Common myeloid progenitor, CD34-positive (primary cell): ENCODE data around the gene KIN.

Experiments
- CTCF ChIA-PET: fragments of 350-600 bp; sonication (Branson Sonifier 250); formaldehyde crosslinking; loops from one replicate; lab custom pipeline; 2021; ENCODE audit warnings: antibody characterized with exemption; lab: Charles Lee
- POLR2A ChIA-PET: fragments of 350-600 bp; sonication (Branson Sonifier 250); formaldehyde crosslinking; loops from one replicate; lab custom pipeline; 2021; ENCODE audit warnings: antibody characterized with exemption; lab: Charles Lee
- DNase-seq, 3 donors: peaks; one replicate each; pipeline versions ENCODE4 v3.0.0 to v3.0.0-alpha.2; 2013
- H3K27ac ChIP-seq, 2 experiments: 1 replicate in 1 of 2; 2 replicates in 1 of 2; pipeline ENCODE4 v1.7.0; 2013; ENCODE audit warnings: inconsistent platforms in 2 of 2, low read length in 2 of 2, mild to moderate bottlenecking in 2 of 2, low read depth in 1 of 2, moderate library complexity in 1 of 2; ENCODE audit not compliant: severe bottlenecking in 2 of 2, insufficient read depth in 1 of 2, poor library complexity in 1 of 2
- H3K27me3 ChIP-seq, 5 experiments: replicated peaks in 2 of 5; 1 replicate in 3 of 5; 2 replicates in 2 of 5; pipeline versions ENCODE4 v1.6.1 to v1.7.0; 2013; ENCODE audit warnings: low read length in 4 of 5, mild to moderate bottlenecking in 2 of 5, moderate library complexity in 2 of 5, inconsistent platforms in 1 of 5; ENCODE audit not compliant: insufficient read depth in 5 of 5, control insufficient read depth in 4 of 5
- H3K36me3 ChIP-seq, 4 experiments: 1 replicate in 2 of 4; 2 replicates in 2 of 4; pipeline versions ENCODE4 v1.6.1 to v1.7.0; 2013; ENCODE audit warnings: low read length in 3 of 4, control low read depth in 1 of 4, mild to moderate bottlenecking in 1 of 4; ENCODE audit not compliant: control insufficient read depth in 4 of 4, insufficient read depth in 4 of 4
- H3K4me1 ChIP-seq, 4 experiments: 1 replicate in 3 of 4; 2 replicates in 1 of 4; pipeline versions ENCODE4 v1.6.1 to v1.7.1; 2013; ENCODE audit warnings: low read length in 3 of 4, mild to moderate bottlenecking in 3 of 4, control low read depth in 1 of 4, inconsistent platforms in 1 of 4, moderate library complexity in 1 of 4; ENCODE audit not compliant: control insufficient read depth in 4 of 4, insufficient read depth in 4 of 4; ENCODE audit errors: control extremely low read depth in 1 of 4
- H3K4me3 ChIP-seq, 7 experiments: 1 replicate in 4 of 7; 2 replicates in 3 of 7; pipeline versions ENCODE4 v1.5.1 to v1.7.0; 2013; ENCODE audit warnings: mild to moderate bottlenecking in 7 of 7, low read length in 6 of 7, moderate library complexity in 6 of 7, inconsistent platforms in 2 of 7, low read depth in 2 of 7, control low read depth in 1 of 7; ENCODE audit not compliant: insufficient read depth in 4 of 7, control insufficient read depth in 1 of 7; ENCODE audit errors: extremely low read depth in 1 of 7
- H3K9me3 ChIP-seq, 5 experiments: 1 replicate in 4 of 5; 2 replicates in 1 of 5; pipeline versions ENCODE4 v1.6.1 to v1.7.1; 2013; ENCODE audit warnings: low read length in 4 of 5, mild to moderate bottlenecking in 2 of 5, inconsistent platforms in 1 of 5, low read depth in 1 of 5, moderate library complexity in 1 of 5; ENCODE audit not compliant: control insufficient read depth in 4 of 5, insufficient read depth in 2 of 5; ENCODE audit errors: control extremely low read depth in 1 of 5
- WGBS: methylation state at CpG from one replicate; pipeline ENCODE4 v1.1.5; 2013; ENCODE audit not compliant: insufficient coverage; 5-methylcytosine and 5-hydroxymethylcytosine counted together

KIN gene

DNA sequence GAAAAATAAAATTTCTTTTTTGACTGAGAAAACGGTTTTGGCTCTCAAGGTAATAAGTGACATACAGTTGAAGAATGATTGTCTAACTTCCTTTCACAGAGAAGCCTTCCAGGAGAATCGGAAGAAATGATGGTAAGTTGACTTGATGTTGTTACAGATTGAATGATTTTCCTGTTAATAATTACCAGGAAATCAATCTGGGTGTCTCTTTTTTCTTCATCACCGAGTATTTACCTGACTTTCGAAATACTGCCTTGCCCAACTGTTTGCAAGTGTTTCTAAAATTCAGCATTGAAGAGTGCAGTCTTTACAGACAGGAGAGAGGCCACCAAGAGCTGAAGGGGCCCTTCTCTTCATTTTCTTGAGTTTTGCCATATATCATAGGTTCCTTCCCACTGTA is 80.7 kb downstream of the KIN start:
- DNase-seq, result no peak
- H3K9me3 ChIP-seq, result peaks cover 0 to 3% (median 0%) of the 10 kb centered on the region in 5 experiments
- no peaks in the 10 kb centered on the region for H3K4me1 ChIP-seq
- WGBS, result 89% methylated on average over 4 of the region's 4 CpGs
- ChIA-PET CTCF (interaction anchor here (1.2 kb wide), 1 partner anchor 20 kb away, joined by 5 read pairs; no protein-coding TSS in a partner anchor), POLR2A (no interaction called here)
- H3K27ac ChIP-seq, result no peak overlapping the region
- H3K36me3 ChIP-seq, result no peaks in the 10 kb centered on the region
- peaks cover 0 to 25% (median 5%) of the 10 kb centered on the region in 5 experiments for H3K27me3 ChIP-seq
- no peak overlapping the region for H3K4me3 ChIP-seq

DNA sequence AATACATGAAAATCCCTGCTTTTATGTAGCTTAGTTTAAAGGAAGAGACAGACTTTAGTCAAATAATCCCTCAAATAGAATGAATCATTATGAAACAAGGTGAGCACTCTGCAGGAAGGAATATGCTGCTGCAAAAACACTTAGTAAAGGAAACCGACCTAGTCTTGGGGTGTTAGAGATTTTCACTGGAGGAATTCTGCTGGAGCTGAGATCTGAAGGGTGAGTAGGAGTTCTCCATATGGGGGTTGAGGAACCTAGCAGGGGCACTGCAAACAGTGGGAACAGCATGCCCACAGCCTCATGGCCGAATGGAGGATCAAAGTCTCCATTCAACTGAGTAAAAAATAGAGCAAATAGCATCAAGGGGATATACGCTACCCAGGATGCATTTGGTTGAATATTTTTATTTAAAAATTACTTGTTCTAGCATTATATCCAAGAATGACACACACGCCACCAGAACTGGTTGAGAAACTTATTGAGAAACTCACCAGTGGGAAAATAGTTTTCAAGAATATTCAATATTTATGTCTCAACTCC is 81.2 kb downstream of the KIN start:
- no peak for DNase-seq
- Histone ChIP-seq H3K4me1 (no peaks in the 10 kb centered on the region), H3K9me3 (peaks cover 0 to 3% (median 0%) of the 10 kb centered on the region in 5 experiments), H3K36me3 (no peaks in the 10 kb centered on the region), H3K27me3 (peaks cover 0 to 28% (median 6%) of the 10 kb centered on the region in 5 experiments), H3K4me3 (no peak overlapping the region), H3K27ac (no peak overlapping the region)
- 82% methylated on average over 1 of the region's 4 CpGs for WGBS
- CTCF ChIA-PET, result no interaction called here
- POLR2A ChIA-PET, result interaction anchor here (0.6 kb wide), 1 partner anchor 996 kb away, joined by 4 read pairs; no protein-coding TSS in a partner anchor

DNA sequence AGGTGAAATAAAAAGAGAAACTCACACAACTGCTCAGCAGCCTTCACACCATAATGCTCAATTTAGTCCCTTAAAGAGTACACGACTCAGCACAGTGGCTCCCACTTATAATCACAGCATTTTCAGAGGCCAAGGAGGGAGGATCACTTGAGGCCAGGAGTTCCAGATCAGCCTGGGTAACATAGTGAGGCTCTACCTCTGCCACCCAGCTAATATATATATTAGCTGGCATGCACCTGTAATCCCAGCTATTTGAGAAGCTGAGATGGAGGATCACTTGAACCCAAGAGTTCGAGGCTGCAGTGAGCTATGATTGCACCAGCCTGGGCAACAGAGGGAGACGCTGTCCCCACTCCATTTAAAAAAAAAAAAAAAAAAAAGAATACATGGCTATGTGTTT is 82.5 kb downstream of the KIN start:
- Histone ChIP-seq H3K4me3 (no peak overlapping the region), H3K36me3 (no peaks in the 10 kb centered on the region), H3K27ac (no peak overlapping the region), H3K9me3 (no peaks in the 10 kb centered on the region), H3K4me1 (no peaks in the 10 kb centered on the region), H3K27me3 (peaks cover 0 to 30% (median 6%) of the 10 kb centered on the region in 5 experiments)
- DNase-seq, result no peak
- WGBS, result 100% methylated on average over 1 of the region's 3 CpGs
- ChIA-PET CTCF (no interaction called here), POLR2A (no interaction called here)

DNA sequence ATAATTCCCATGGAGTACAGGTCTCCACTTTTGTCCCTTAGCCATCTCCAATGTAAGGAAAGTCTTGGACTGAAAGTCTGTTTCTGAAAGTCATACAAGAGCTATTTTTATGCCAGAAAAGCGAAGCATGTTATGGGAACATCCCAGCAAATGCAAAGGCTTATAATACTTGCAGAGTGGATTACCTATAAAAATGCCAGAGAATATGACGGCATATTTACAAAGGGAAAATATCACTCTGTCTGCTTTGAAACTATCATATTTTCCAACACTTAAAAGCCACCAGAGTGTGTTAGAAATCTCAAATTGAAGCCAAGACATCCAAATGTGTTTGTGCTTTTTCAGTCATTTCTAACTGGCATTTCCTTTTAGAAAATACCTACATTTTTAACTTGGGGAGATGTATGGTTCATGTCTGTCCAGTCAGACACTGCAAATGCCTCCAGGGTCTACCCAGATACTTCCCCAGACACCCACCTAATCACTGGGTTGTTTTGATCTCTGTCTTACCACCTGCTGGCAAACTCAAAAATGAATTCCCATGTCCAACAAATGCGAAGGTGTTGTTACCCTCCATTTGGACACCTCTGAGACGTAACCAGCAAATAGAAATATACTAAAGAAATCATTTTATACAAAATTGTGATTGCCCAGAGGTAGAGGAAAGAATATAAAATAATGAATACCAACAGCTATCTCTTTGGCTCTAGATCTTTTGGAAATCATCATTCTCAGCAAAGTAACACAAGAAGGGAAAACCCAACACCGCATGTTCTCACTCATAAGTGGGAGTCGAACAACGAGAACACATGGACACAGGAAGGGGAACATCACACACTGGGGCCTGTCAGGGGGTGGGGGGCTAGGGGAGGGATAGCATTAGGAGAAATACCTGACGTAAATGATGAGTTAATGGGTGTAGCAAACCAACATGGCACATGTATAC is 83.4 kb downstream of the KIN start:
- peaks cover 0 to 30% (median 6%) of the 10 kb centered on the region in 5 experiments for H3K27me3 ChIP-seq
- ChIA-PET POLR2A (no interaction called here), CTCF (interaction anchor here (1.1 to 1.6 kb wide), 2 partner anchors 10 to 17 kb away, joined by 3 read pairs; no protein-coding TSS in a partner anchor)
- no peak overlapping the region for H3K27ac ChIP-seq
- no peaks in the 10 kb centered on the region for H3K4me1 ChIP-seq
- no peaks in the 10 kb centered on the region for H3K36me3 ChIP-seq
- no peaks in the 10 kb centered on the region for H3K9me3 ChIP-seq
- DNase-seq, result no peak
- no peak overlapping the region for H3K4me3 ChIP-seq
- 100% methylated on average over 2 of the region's 8 CpGs for WGBS

DNA sequence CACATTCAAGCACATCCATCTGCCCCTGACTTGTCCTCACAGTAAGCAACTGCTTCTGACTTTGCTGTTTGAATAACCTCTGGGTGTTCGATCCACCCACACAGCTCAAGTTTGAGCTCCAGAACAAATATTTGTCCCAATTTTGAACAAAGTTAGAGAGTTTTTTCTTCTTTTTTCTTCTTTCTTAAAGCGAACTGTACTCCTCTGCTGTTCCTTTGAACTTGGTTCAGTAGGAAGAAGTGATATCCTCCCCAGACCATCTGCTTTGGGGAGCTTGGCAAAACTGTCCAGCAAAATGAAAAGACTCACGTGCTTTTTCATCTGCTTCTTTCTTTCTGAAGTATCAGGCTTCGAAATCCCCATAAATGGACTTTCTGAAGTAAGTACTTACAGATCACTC is 84.7 kb downstream of the KIN start, which contains the start of gene ITIH2:
Gene ITIH2, plus strand, starts transcription at position 177 of the 400 bp plus-strand sequence. Its CDS starts 119 bp downstream, at position 296.
- ChIA-PET CTCF (interaction anchor here (1.1 to 1.6 kb wide), 2 partner anchors 11 to 18 kb away, joined by 3 read pairs; no protein-coding TSS in a partner anchor), POLR2A (no interaction called here)
- WGBS, result 97% methylated on average over 4 of the region's 4 CpGs
- no peaks in the 10 kb centered on the region for H3K4me1 ChIP-seq
- no peaks in the 10 kb centered on the region for H3K9me3 ChIP-seq
- no peak within 1 kb of the TSS for H3K4me3 ChIP-seq
- peaks cover 0 to 30% (median 6%) of the 10 kb centered on the region in 5 experiments for H3K27me3 ChIP-seq
- no peak for DNase-seq
- H3K36me3 ChIP-seq, result no peaks in the 10 kb centered on the region
- no peak within 1 kb of the TSS for H3K27ac ChIP-seq

DNA sequence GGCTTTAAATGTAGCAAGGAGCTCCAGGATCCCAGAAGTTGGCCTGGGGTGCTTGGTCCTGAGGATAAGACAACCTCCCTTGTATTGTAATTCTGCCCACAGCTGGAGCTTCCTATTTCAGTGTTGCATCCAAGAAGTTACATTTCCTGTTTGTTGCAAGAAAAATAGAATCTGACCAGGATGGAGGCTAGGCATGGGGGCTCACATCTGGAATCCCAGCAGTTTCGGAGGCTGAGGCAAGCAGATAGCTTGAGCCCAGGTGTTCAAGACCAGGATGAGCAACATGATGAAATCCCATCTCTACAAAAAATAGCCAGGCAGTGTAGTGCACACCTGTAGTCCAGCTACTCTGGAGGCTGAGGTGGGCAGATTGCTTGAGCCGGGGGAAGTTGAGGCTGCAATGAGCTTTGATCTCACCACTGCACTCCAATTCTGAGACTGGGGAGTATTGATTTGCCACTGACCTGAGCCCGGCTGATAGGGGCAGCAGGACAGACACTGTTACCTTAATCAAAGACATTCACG is 85.4 kb downstream of the KIN start:
- Histone ChIP-seq H3K4me1 (no peaks in the 10 kb centered on the region), H3K27me3 (peaks cover 0 to 30% (median 6%) of the 10 kb centered on the region in 5 experiments), H3K9me3 (no peaks in the 10 kb centered on the region), H3K4me3 (no peak overlapping the region), H3K36me3 (no peaks in the 10 kb centered on the region), H3K27ac (no peak overlapping the region)
- WGBS, result 89% methylated on average over 3 of the region's 4 CpGs
- POLR2A ChIA-PET, result no interaction called here
- CTCF ChIA-PET, result no interaction called here
- no peak for DNase-seq
